Measurements from ENCODE around the gene COX18.

The COX18 gene

DNA sequence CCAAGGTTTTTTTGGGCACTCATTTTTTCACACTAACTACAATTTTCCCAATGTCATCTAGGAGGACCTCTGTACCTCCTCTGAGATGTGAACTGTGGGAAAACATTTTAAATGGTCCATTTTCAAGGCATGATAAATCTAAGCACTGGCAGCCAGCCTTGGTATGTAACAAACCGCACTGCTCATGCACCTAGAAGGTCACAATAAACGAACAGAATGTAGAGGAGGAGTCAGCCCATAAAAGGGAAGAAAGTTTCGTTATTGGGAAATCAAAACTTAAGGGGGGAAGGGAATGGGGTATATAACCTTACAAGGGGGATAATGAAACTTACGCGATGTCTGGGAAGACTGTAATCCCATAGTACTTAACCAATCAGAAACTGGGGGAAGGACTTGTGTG, 16.4 kb downstream of the COX18 start:
- DNase-seq (ENCODE audit: low spot score), result no peak

DNA sequence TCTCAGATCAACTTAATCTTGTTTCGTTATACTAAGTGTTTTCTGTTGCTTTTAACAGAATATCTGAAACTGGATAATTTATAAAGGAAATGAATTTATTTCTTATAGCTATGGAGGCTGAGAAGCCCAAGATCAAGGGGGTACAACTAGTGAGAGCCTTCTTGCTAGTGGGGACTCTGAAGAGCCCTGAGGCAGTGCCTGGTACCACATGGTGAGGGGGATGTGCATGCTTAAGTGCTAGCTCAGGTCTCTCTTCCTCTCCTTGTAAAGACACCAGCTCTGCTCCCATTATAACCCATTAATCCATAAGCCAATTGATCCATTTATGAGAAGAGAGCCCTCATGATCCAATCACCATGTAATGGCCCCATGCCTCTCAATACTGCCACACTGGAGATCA, 17.9 kb downstream of the COX18 start:
- no peak for DNase-seq (ENCODE audit: low spot score)

DNA sequence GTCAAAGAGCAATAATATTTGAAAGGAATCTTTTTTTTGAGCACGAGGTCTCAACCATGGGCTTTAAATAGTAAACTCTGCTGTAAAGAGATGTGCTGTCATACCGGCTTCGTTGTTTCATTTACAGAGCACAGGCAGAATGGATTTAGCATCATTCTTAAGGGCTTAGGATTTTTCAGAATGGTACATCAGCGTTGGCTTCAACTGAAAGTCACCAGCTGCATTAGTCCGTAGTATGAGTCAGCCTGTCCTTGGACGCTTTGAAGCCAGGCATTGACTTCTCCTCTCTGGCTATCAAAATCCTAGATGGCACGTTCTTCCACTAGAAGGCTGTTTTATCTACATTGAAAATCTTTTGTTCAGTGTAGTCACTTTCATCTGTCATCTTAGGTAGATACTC, 23.6 kb downstream of the COX18 start:
- DNase-seq (ENCODE audit: low spot score), result no peak

DNA sequence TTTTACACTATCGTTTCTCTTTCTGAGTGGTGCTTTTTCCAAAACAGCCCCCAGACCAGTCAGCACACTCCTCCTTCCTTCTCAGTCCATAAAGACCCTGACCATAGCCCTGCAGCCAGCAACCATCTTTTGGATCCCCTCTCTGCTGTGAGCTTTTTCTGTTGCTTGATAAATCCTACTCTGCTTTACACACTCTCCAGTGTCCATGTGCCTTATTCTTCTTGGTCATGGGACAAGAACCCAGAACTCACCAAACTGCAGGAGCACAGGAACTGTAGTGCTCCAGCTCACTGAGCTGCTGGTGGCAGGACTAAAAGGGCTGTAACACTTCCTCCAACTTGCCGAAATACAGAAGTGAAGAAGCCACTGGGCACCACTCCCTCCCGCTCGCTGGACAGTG, 32.5 kb downstream of the COX18 start:
- no peak for DNase-seq (ENCODE audit: low spot score)

DNA sequence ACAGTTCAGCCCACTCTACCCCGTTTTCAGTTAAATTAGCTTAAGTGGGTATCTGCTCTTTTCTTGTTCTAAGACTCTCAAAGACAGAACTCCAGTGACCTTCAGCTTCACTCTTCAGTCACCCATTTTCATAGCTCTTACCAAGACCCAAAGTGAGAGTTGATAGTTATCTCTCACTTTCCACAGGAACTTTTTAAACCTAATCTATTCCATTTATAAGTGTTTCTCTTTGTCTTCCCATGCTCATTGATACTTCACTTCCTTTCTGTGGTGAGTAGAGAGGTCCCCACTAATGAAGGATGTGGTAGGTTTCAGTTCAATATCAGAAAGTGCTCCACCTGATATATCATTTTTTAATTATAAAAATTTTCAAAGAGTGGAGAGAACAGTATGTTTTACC, 33.4 kb downstream of the COX18 start:
- no peak for DNase-seq (ENCODE audit: low spot score)

DNA sequence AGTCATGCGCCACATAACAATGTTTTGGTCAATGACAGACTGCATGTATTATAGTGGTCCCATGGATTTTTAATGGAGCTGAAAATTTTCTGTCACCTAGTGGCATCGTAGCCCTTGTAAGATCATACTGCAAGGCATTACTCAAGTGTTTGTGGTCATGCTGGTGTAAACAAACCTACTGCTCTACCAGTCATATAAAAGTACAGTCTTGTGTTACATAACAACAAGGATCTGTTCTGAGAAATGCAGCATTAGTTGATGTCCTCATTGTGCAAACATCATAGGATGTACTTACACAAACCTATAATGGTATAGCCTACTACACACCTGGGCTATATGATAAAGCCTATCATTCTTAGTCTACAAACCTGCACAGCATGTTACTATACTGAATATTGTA, 34.6 kb downstream of the COX18 start:
- no peak for DNase-seq (ENCODE audit: low spot score)

DNA sequence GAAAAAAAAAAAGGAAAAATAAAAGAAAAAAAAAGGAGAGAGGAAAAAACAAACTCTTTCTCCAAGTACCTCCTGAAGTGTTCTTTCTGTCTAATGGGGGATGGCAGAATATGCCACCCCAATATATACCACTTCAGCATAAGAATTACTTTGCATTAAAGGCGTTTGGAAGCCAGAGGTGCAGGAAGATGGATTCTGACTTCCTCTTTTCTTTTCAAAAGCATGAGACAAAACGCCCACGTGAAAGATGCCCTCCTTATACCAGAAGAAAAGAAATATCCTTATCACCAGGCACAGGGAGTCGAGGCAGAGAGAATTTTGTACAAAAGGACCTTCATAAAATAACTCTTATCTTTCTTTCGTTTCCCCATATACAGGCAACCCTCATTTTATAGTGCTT, 40.9 kb downstream of the COX18 start:
- no peak for DNase-seq (ENCODE audit: low spot score)

DNA sequence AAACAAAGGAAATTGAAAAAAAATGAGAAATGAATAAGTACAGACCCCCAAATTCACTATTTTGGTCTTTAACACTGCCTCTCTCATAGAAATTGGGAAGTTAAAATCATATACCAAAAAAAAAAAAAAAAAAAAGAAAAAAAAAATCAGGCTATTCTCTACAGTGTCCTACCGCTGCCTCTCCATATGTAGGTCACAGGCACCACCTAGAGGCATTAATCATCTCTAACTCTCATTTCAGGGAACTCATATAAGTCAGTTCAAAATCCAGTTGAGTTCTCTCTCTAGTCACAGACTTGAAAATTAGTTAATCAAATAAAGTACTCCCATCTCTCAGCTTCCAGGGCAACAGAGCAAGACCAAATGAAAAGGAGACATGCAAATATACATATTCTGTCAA, 47.9 kb downstream of the COX18 start:
- peak; percentile 77 for DNase-seq (ENCODE audit: low spot score)

DNA sequence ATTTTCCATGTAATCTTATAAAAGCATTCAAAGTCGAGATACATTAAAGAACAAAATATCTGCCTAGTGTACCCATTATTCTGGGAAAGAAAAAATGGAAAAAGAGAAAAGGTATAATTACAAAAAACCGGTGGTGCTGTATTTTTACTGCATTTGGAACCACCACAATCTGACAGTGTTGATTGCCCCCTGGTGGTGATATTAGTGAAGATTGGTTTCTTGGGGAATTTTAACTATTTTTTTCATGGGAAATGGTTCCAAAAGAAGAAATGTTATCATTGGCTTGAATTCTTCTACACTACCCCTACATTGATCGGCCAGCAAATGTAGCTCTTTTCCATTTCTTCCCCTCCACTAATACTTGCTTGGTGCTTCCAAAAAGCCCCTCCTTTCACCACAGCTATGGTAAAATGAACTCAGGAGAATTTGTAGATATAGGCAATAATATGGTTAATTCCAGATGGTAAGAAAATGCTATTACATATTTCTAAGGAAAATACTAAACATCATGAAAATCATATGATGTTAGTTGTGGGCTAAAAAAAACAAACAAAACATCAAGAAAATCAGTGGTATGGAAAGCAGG, 50.0 kb downstream of the COX18 start:
- DNase-seq (ENCODE audit: low spot score), result peak; percentile 51

DNA sequence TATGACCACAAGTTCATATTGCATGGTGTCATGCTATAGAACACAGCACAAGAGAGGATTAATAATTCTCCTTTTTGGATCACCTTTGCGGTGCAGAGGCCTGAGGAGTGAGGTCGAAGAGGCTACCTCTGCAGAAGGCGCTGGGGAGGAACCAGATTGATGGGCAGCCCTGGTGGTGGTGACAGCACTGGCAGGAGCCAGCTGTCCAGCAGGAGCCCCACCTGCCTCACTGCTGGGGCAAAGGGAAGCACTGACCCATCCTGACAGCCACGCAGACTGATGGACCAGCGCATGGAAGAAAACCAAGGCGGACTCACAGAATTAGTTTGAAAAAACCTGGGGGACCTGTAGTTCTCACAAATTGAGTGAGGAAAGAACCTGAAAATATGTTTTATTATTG, 50.9 kb downstream of the COX18 start:
- DNase-seq (ENCODE audit: low spot score), result no peak

DNA sequence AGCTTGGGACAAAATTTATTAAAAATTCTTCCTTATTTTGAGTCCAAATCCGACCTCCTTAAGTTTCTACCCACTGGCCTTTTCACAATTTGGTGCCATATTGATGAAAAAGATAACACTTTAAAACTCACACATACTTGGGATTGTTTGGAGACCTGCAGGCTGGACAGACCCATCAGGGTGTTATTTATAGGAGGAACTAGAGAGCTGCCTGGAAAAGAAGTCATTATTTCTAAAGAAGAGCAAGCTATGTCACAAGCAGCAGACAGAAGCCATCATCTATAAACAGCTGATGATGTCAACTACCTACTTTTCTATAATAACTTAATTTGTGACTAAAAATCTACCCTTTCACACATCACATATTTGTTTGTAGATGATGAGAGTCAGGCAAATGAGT, 56.2 kb downstream of the COX18 start:
- no peak for DNase-seq (ENCODE audit: low spot score)

DNA sequence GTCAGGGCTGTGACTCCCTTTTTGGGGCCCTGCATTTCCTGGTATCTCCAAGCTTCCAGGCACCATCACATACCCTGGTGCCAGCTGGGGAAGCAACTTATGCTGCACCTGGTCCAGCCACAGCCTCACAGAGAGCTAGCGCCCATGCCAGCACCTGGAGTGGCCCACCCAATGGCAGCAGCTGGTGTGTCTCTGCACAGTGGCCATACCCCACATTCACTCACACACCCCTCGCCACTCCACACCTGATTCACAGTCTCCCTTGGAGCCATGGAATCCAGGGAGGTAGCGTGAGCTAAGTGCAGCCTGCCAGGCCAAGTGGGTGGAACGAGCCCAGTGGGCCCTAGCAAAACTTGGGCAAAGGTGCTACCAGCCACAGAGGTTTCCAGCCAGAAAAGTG, 56.8 kb downstream of the COX18 start:
- no peak for DNase-seq (ENCODE audit: low spot score)

DNA sequence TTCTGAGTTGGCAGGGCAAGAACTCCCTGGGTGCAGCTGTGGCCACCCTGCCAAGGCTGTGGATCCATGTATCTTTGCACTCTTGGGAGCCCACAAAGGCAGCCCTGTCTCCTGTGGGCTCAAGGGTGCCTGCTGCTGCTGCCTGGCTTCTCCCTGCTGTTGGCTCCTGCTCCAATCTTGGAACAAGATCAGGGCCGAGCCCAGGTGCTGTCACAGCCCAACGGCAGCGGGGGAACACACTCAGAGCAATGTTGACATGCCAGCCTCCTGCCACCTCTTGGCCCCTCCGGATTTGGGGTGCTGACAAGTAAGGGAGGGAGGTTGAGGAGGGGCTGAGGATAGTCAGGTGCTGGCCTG, 57.9 kb downstream of the COX18 start:
- DNase-seq (ENCODE audit: low spot score), result no peak

DNA sequence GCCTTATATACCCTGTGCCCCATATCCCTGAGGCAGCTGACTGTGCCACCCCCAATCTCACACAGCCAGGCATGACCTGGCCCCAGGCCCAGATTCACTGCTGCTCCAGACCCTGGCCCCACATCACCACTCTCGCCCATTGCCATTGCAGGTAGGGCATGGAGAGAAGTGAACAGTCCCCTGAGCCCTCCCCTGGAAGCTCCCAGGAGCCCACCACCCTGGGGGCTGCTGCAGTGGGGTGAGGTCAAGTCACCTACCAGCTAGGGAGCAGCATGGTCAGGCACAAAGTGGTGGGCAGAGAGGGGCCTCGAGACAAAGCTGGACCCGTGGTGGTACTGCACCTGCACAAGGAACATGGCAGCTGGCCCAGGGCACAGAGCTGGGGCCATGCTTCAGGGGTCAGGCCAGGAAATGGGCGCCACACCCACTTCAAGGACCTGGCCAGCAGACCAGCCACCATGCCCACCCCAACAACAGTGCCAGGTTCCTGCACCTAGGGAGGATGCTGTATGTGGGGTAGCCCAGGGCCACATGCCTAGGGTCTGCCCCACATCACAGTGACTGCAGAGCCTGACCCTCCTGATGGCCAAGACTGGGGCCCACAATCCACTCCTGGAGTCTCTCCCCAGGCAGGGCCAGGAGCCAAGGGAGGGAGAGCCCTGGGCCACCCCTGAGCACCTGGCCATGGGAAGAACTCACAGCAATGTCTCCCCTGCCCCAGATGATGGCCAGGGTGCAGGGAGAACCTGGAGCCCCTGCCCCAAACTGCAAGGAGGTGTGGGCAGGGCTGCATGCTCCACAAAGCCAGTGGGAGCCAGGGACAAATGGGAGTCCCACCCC, 58.5 kb downstream of the COX18 start:
- DNase-seq (ENCODE audit: low spot score), result no peak

DNA sequence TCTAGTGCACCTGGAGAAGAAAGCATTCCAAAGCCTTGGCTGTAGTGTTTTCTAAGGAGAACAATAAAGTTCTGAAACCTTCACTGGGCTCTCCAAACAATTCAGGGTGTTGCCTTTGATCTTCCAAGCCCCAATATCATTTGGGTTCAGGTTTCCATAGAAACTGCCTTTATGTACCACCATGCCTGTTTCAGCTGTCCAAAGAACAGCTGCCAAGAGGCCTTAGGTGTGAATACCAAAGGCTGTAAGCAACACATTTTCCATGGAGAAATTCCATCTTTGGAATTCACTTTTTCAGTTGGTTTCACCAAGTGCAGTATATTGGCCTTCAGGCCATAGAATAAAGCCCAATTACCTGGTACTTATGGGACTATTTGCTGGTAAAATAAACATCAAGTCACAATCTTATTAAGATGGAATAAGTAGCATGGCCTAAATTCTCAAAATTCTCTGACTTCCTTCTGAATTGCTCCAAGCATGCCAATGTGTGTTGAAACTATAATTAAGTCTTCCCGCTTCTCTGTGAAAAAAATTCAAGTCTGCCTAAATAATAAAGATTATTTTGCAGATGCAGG, 61.9 kb downstream of the COX18 start:
- DNase-seq (ENCODE audit: low spot score), result no peak

DNA sequence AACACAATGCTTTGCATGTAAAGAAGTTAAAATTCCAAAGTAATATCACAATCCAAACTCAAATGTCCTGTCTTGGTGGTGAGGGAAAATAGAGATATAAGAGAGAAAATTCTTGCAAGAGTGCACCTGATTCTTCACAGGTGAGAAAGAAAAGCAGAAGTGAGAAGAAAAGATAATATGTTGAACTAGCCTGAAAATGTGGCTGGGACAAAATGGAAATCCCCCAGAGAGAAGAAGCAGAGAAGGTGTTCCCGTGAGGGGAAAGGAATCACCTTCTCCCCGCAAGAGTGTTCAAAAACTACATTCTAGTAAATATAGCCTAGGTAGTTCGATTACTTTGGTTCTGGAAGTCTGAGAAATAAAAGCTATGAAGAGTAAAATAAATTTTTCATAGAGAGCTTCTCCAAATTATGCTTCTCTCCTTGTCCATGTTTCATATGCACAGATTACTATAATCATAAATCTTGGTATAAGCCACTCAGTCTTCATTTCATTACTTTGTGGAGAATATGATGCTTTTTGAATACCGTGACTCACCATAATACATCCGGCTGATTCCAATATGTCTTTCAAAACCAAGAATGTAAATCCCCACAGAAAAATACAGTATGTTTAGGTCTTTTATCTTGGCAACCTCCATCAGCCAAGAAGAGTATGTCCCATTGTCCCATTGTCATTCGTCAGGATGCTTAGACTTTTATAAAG, 63.1 kb downstream of the COX18 start:
- DNase-seq (ENCODE audit: low spot score), result no peak

DNA sequence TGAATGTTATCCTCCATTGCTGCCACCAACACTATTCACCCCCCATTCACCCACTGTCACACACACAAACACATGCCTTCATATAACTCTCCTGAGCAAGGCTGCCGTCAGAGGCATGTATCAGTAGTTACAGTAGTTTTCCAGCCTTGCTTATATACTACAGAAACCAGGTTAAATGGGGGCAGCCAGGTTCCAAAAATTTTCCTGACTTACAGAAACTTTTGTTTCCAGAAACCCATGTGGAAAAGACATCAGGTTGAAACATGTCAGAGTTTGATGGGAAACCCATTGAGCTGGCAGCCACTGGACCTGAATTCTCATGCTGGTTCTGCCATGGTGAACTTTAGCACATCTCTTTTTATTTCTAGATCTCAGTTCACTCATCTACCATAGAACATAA, 64.0 kb downstream of the COX18 start:
- no peak for DNase-seq (ENCODE audit: low spot score)
